ENCODE measurements around the gene PEX1. TPM values are rescaled to one million over a fixed set of nuclear protein-coding genes. Genes with fewer than 3 reads are reported as not detected.

Gene PEX1
- total and polyA plus RNA-seq, 12 donors: 4.1 to 19.8 (median 14.9) TPM

DNA sequence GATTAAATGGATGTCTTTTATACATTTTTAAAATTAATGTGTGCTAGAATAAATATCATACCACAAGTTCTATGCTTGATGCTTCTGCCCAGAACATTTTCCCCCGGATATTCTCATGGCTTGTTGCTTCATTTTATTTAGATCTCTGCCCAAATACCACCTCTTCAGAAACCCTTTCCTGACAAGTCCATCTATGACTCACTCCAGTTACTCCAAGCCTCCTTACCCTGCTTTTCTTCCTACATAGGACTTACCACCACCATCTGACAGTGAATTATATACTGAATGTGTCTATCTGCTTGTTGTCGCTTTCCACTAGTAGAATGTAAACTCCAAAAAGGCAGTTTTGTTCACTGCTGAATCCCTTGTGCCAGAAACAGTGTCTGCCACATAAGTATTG, 31.4 kb downstream of the PEX1 start:
- ATAC-seq (no peak), DNase-seq (no peak)
- no peaks in the 10 kb centered on the region for H3K4me1 ChIP-seq
- H3K9me3 ChIP-seq: no peaks in the 10 kb centered on the region
- H3K36me3 ChIP-seq: peaks cover 0 to 100% (median 41%) of the 10 kb centered on the region in 9 donors
- no peak overlapping the region for H3K4me3 ChIP-seq
- H3K27me3 ChIP-seq: no peaks in the 10 kb centered on the region
- 92 to 98% methylated on average over 2 of the region's 2 CpGs for WGBS, 2 donors
- TF ChIP-seq, protein P1, sequence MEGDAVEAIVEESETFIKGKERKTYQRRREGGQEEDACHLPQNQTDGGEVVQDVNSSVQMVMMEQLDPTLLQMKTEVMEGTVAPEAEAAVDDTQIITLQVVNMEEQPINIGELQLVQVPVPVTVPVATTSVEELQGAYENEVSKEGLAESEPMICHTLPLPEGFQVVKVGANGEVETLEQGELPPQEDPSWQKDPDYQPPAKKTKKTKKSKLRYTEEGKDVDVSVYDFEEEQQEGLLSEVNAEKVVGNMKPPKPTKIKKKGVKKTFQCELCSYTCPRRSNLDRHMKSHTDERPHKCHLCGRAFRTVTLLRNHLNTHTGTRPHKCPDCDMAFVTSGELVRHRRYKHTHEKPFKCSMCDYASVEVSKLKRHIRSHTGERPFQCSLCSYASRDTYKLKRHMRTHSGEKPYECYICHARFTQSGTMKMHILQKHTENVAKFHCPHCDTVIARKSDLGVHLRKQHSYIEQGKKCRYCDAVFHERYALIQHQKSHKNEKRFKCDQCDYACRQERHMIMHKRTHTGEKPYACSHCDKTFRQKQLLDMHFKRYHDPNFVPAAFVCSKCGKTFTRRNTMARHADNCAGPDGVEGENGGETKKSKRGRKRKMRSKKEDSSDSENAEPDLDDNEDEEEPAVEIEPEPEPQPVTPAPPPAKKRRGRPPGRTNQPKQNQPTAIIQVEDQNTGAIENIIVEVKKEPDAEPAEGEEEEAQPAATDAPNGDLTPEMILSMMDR (IDR thresholded peaks at IDR 0.05): no peak
- no peak overlapping the region for H3K27ac ChIP-seq
- intact Hi-C loops (cut with DNase I): no loop called here

DNA sequence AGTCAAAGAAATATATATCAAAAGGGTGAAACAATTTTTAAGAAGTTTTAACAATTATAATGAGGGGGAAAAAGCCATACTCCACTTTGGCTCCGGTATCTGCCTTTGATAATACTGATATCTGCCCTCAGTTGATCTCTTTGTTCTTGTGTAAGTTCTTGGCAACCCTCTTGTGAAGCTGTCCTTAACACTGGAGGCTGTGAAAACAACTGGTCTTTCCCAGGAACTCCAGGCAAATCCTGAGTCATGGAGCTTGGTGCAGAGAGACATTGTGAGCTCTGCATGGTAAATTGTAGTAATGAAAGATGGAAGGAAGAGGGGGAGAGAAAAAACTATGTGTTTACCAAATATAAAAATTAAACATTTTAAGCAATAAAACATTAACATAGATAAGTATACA, 38.7 kb downstream of the PEX1 start:
- TF ChIP-seq, protein P1 (IDR thresholded peaks at IDR 0.05): no peak
- no peaks in the 10 kb centered on the region for H3K9me3 ChIP-seq
- no peak overlapping the region for H3K4me3 ChIP-seq
- H3K27me3 ChIP-seq: no peaks in the 10 kb centered on the region
- 52 to 55% methylated on average over 1 of the region's 1 CpG for WGBS, 2 donors
- intact Hi-C loops (cut with DNase I): no loop called here
- no peak overlapping the region for H3K27ac ChIP-seq
- DNase-seq (no peak), ATAC-seq (peak; percentile 30 to 86 (median 56))
- H3K36me3 ChIP-seq: peaks cover 0 to 99% (median 53%) of the 10 kb centered on the region in 9 donors
- H3K4me1 ChIP-seq: peaks cover 0 to 12% (median 0%) of the 10 kb centered on the region in 9 donors

DNA sequence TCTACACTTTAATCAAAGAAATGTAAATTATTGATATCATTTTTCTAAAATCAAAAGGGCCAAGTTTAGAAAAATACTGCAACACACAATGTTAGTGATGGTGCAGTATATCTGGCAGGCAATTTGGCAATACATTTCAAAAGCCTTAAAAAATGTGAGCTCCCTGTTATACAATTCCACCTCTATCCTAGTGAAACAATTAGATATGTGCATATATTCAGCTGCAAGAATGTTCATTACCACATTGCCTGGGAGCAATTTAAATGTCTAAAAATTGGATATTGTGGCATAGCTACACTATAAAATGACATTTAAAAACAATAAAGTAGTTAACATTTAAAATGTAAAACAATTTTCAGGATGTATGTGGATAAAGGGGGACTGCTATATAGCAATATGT, 40.5 kb downstream of the PEX1 start:
- H3K4me1 ChIP-seq: peaks cover 0 to 12% (median 0%) of the 10 kb centered on the region in 9 donors
- no peak for ATAC-seq
- H3K36me3 ChIP-seq: peaks cover 0 to 90% (median 42%) of the 10 kb centered on the region in 9 donors

DNA sequence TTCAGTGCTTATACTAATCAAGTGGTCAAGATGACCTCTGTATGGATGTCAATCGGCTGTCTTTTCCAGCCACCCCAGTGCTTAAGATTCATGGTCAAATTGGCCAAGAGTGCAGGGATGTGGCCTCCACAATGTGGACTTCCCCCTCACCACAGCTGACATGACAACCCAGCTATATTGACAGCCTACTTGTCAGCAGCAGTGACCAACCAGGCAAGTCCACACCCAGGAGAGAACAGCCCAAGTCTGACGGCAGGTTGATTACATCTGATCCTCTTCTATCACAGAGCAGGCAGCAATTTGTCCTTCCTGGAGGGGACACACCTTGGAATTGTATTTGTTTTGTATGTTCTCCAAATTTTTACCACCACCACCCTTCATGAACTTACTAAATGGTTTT, 42.3 kb downstream of the PEX1 start:
- intact Hi-C loops (cut with DNase I): no loop called here
- no peak overlapping the region for H3K4me3 ChIP-seq
- peak overlapping the region in 3 of 10 donors; percentile 36 to 53 (median 45) for H3K27ac ChIP-seq
- peaks cover 0 to 12% (median 0%) of the 10 kb centered on the region in 9 donors for H3K4me1 ChIP-seq
- no peaks in the 10 kb centered on the region for H3K9me3 ChIP-seq
- no peaks in the 10 kb centered on the region for H3K27me3 ChIP-seq
- DNase-seq (no peak), ATAC-seq (peak in 3 of 8 donors; percentile 29 to 49 (median 31))
- H3K36me3 ChIP-seq: peaks cover 0 to 71% (median 28%) of the 10 kb centered on the region in 9 donors
- WGBS, 2 donors: 62 to 78% methylated on average over 2 of the region's 2 CpGs
- TF ChIP-seq, protein P1 (IDR thresholded peaks at IDR 0.05): no peak

More for the DNA sequence above, 40.5 kb downstream of the PEX1 start:
- Histone ChIP-seq H3K27me3 (no peaks in the 10 kb centered on the region), H3K27ac (no peak overlapping the region), H3K4me3 (no peak overlapping the region), H3K9me3 (no peaks in the 10 kb centered on the region)
- intact Hi-C loops (cut with DNase I): no loop called here
- no peak for DNase-seq
- TF ChIP-seq, protein P1 (IDR thresholded peaks at IDR 0.05): no peak

All from heart right ventricle (tissue), 16 donors.